Measurements from ENCODE around the gene KDELR3.

The KDELR3 gene

GRCh38 chr22:38456272-38456835 lies 11.5 kb upstream of the KDELR3 start:
- Histone ChIP-seq H3K27me3 (replicated peaks; ENCODE audit: control insufficient read depth, insufficient read depth, low read length, poor library complexity, severe bottlenecking) (peaks cover 43% of the 10 kb centered on the region), H3K4me1 (ENCODE audit: control insufficient read depth, insufficient read depth, low read length, poor library complexity, severe bottlenecking) (peaks cover 10% of the 10 kb centered on the region), H3K4me3 (ENCODE audit: insufficient read depth, low read depth, low read length, poor library complexity, severe bottlenecking) (no peak overlapping the region)

GRCh38 chr22:38456841-38457699 lies 10.8 kb upstream of the KDELR3 start:
- peaks cover 10% of the 10 kb centered on the region for H3K4me1 ChIP-seq (ENCODE audit: control insufficient read depth, insufficient read depth, low read length, poor library complexity, severe bottlenecking)
- peaks cover 42% of the 10 kb centered on the region for H3K27me3 ChIP-seq (replicated peaks; ENCODE audit: control insufficient read depth, insufficient read depth, low read length, poor library complexity, severe bottlenecking)
- no peaks in the 10 kb centered on the region for H3K9me3 ChIP-seq (ENCODE audit: control insufficient read depth, low read length)
- DNase-seq, result no peak
- H3K27ac ChIP-seq (ENCODE audit: insufficient read depth, low read length, poor library complexity, severe bottlenecking), result no peak overlapping the region
- no peak overlapping the region for H3K4me3 ChIP-seq (ENCODE audit: insufficient read depth, low read depth, low read length, poor library complexity, severe bottlenecking)
- H3K36me3 ChIP-seq (ENCODE audit: control insufficient read depth, insufficient read depth, low read length), result no peaks in the 10 kb centered on the region

More at GRCh38 chr22:38456272-38456835, 11.5 kb upstream of the KDELR3 start:
- Histone ChIP-seq H3K36me3 (ENCODE audit: control insufficient read depth, insufficient read depth, low read length) (no peaks in the 10 kb centered on the region), H3K9me3 (ENCODE audit: control insufficient read depth, low read length) (no peaks in the 10 kb centered on the region), H3K27ac (ENCODE audit: insufficient read depth, low read length, poor library complexity, severe bottlenecking) (no peak overlapping the region)
- DNase-seq, result no peak

GRCh38 chr22:38460426-38460840 lies 7.5 kb upstream of the KDELR3 start:
- Histone ChIP-seq H3K27me3 (replicated peaks; ENCODE audit: control insufficient read depth, insufficient read depth, low read length, poor library complexity, severe bottlenecking) (peaks cover 20% of the 10 kb centered on the region), H3K4me1 (ENCODE audit: control insufficient read depth, insufficient read depth, low read length, poor library complexity, severe bottlenecking) (peaks cover 3% of the 10 kb centered on the region), H3K27ac (ENCODE audit: insufficient read depth, low read length, poor library complexity, severe bottlenecking) (no peak overlapping the region)

GRCh38 chr22:38461057-38461413 lies 6.9 kb upstream of the KDELR3 start:
- no peak overlapping the region for H3K4me3 ChIP-seq (ENCODE audit: insufficient read depth, low read depth, low read length, poor library complexity, severe bottlenecking)
- H3K9me3 ChIP-seq (ENCODE audit: control insufficient read depth, low read length), result no peaks in the 10 kb centered on the region
- H3K27me3 ChIP-seq (replicated peaks; ENCODE audit: control insufficient read depth, insufficient read depth, low read length, poor library complexity, severe bottlenecking), result peaks cover 15% of the 10 kb centered on the region
- H3K27ac ChIP-seq (ENCODE audit: insufficient read depth, low read length, poor library complexity, severe bottlenecking), result no peak overlapping the region
- no peak for DNase-seq
- no peaks in the 10 kb centered on the region for H3K36me3 ChIP-seq (ENCODE audit: control insufficient read depth, insufficient read depth, low read length)
- no peaks in the 10 kb centered on the region for H3K4me1 ChIP-seq (ENCODE audit: control insufficient read depth, insufficient read depth, low read length, poor library complexity, severe bottlenecking)

More at GRCh38 chr22:38460426-38460840, 7.5 kb upstream of the KDELR3 start:
- H3K9me3 ChIP-seq (ENCODE audit: control insufficient read depth, low read length), result no peaks in the 10 kb centered on the region
- DNase-seq, result no peak
- H3K36me3 ChIP-seq (ENCODE audit: control insufficient read depth, insufficient read depth, low read length), result no peaks in the 10 kb centered on the region
- no peak overlapping the region for H3K4me3 ChIP-seq (ENCODE audit: insufficient read depth, low read depth, low read length, poor library complexity, severe bottlenecking)

- Histone ChIP-seq H3K4me1 (ENCODE audit: control insufficient read depth, insufficient read depth, low read length, poor library complexity, severe bottlenecking) (no peaks in the 10 kb centered on the region), H3K4me3 (ENCODE audit: insufficient read depth, low read depth, low read length, poor library complexity, severe bottlenecking) (no peak overlapping the region), H3K27me3 (replicated peaks; ENCODE audit: control insufficient read depth, insufficient read depth, low read length, poor library complexity, severe bottlenecking) (peaks cover 10% of the 10 kb centered on the region), H3K36me3 (ENCODE audit: control insufficient read depth, insufficient read depth, low read length) (no peaks in the 10 kb centered on the region), H3K9me3 (ENCODE audit: control insufficient read depth, low read length) (no peaks in the 10 kb centered on the region), H3K27ac (ENCODE audit: insufficient read depth, low read length, poor library complexity, severe bottlenecking) (no peak overlapping the region)
- no peak for DNase-seq
Measured at GRCh38 chr22:38461414-38462081, 6.3 kb upstream of the KDELR3 start.

GRCh38 chr22:38462960-38463784 lies 4.7 kb upstream of the KDELR3 start:
- peaks cover 11% of the 10 kb centered on the region for H3K27me3 ChIP-seq (replicated peaks; ENCODE audit: control insufficient read depth, insufficient read depth, low read length, poor library complexity, severe bottlenecking)
- no peak overlapping the region for H3K4me3 ChIP-seq (ENCODE audit: insufficient read depth, low read depth, low read length, poor library complexity, severe bottlenecking)
- H3K9me3 ChIP-seq (ENCODE audit: control insufficient read depth, low read length), result no peaks in the 10 kb centered on the region
- no peak overlapping the region for H3K27ac ChIP-seq (ENCODE audit: insufficient read depth, low read length, poor library complexity, severe bottlenecking)
- peaks cover 2% of the 10 kb centered on the region for H3K4me1 ChIP-seq (ENCODE audit: control insufficient read depth, insufficient read depth, low read length, poor library complexity, severe bottlenecking)
- DNase-seq, result no peak
- no peaks in the 10 kb centered on the region for H3K36me3 ChIP-seq (ENCODE audit: control insufficient read depth, insufficient read depth, low read length)

GRCh38 chr22:38464992-38465672 lies 2.8 kb upstream of the KDELR3 start:
- no peak for DNase-seq
- H3K27me3 ChIP-seq (replicated peaks; ENCODE audit: control insufficient read depth, insufficient read depth, low read length, poor library complexity, severe bottlenecking), result peaks cover 11% of the 10 kb centered on the region
- H3K9me3 ChIP-seq (ENCODE audit: control insufficient read depth, low read length), result no peaks in the 10 kb centered on the region
- no peaks in the 10 kb centered on the region for H3K36me3 ChIP-seq (ENCODE audit: control insufficient read depth, insufficient read depth, low read length)
- no peak overlapping the region for H3K4me3 ChIP-seq (ENCODE audit: insufficient read depth, low read depth, low read length, poor library complexity, severe bottlenecking)
- peaks cover 3% of the 10 kb centered on the region for H3K4me1 ChIP-seq (ENCODE audit: control insufficient read depth, insufficient read depth, low read length, poor library complexity, severe bottlenecking)
- H3K27ac ChIP-seq (ENCODE audit: insufficient read depth, low read length, poor library complexity, severe bottlenecking), result no peak overlapping the region

- no peaks in the 10 kb centered on the region for H3K36me3 ChIP-seq (ENCODE audit: control insufficient read depth, insufficient read depth, low read length)
- no peaks in the 10 kb centered on the region for H3K9me3 ChIP-seq (ENCODE audit: control insufficient read depth, low read length)
- no peak for DNase-seq
- H3K4me3 ChIP-seq (ENCODE audit: insufficient read depth, low read depth, low read length, poor library complexity, severe bottlenecking), result no peak overlapping the region
- H3K27me3 ChIP-seq (replicated peaks; ENCODE audit: control insufficient read depth, insufficient read depth, low read length, poor library complexity, severe bottlenecking), result peaks cover 11% of the 10 kb centered on the region
- H3K27ac ChIP-seq (ENCODE audit: insufficient read depth, low read length, poor library complexity, severe bottlenecking), result no peak overlapping the region
- H3K4me1 ChIP-seq (ENCODE audit: control insufficient read depth, insufficient read depth, low read length, poor library complexity, severe bottlenecking), result peaks cover 3% of the 10 kb centered on the region
Measured at GRCh38 chr22:38465673-38466490, 2.0 kb upstream of the KDELR3 start.
